Activated naive CD8-positive, alpha-beta T cell treated with anti-CD3 and anti-CD28 coated beads, Interleukin-2, amount 50 U/mL, for 16 hours (primary cell): ENCODE data around the gene NATD1.
"Not testable (repeated sequence)": the region's sequence is repeated elsewhere in the genome, so short reads cannot be mapped to it uniquely, and the experiment has no call there.

Experiments used
- DNase-seq: peaks from one replicate; pipeline ENCODE4 v3.0.0-alpha.2; 2020; ENCODE audit warnings: low read depth, low spot score

NATD1 gene

GRCh38 chr17:21194226-21194625, 59.0 kb downstream of the NATD1 start:
- DNase-seq: no peak

DNA sequence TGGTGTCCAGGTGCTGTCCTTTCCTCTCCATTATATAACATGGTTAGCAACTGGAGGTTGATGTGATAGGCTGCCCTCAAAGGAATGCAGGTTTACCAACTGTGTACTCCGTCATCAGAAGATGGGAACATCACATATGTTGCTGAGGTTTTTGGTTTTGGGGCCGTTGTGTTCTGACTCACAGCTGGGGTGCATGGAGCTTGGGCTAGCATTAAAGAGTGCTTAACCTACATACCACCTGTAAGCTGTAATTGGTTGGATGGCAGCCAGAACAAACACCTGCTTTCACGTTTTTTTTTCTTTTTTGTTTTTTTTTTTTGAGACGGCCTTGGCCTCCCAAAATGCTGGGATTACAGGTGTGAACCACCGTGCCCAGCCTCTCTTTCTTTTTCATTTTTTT, 60.2 kb downstream of the NATD1 start:
- DNase-seq: no peak

- DNase-seq: not testable (repeated sequence)
These were observed 60.8 kb downstream of the NATD1 start for GRCh38 chr17:21192414-21192813.

DNA sequence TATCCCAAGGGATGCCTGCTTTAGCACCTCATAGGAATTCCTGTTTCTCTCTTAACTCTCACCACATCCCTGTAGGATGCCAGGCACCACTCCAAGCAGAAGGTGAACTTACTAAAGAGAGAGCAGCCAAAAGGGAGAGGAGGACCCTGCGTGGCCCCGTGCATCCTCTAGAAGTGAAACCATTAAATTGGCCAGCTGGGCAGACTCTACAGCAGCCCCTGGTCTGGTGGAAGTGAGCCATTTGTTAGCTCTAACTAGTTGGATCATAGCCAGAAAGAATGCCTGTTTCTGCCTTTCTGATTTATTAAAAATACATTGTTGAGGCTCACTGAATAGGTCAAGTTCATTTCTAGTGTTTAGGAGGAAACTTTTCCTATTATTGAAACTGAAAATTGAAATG, 61.5 kb downstream of the NATD1 start:
- DNase-seq: no peak

GRCh38 chr17:21190078-21190477, 63.1 kb downstream of the NATD1 start:
- DNase-seq: no peak

DNA sequence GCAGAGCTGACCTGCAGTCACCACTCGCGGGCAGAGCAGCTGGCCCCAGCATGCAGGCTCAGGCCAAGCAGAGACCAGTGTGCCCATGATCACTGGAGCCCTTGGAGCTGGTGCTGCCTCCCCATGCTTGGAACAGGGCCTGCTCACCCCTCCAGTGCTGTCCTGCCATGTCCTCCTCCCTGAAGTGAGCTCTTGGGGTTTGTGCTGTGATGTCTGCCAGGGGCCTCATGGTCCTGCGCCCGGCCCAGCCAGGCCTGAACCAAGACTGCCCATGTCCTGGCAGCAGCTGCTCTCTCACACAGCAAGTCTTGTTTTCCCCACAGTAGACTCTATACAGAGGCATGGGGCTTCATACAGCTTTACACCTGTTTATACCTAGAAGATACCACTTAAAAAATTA, 63.8 kb downstream of the NATD1 start:
- DNase-seq: no peak
